Activated CD8-positive, alpha-beta memory T cell treated with anti-CD3 and anti-CD28 coated beads, Interleukin-2, amount 10 ng/mL, durations not matched to agents 7 days and 5 days (primary cell): Measurements from ENCODE around the gene RABGAP1L. TPM values are rescaled to one million over a fixed set of nuclear protein-coding genes. Genes with fewer than 3 reads are reported as not detected.
A peak's percentile ranks its signal among the peaks of the same experiment; 100 is the strongest.

Experiments used
- ATAC-seq: fragments of 150-1000 bp; cut with Tn5 transposase; one replicate; pipeline ENCODE4 v1.10.0; 2021; ENCODE audit warnings: moderate library complexity
- CTCF ChIA-PET: fragments of 350-600 bp; sonication (Branson Sonifier 250); formaldehyde crosslinking; loops from one replicate; lab custom pipeline; 2021; ENCODE audit warnings: antibody characterized with exemption; lab: Charles Lee
- DNase-seq: peaks from one replicate; pipeline ENCODE4 v3.0.0-alpha.2; 2020
- H3K27ac Mint-ChIP-seq: one replicate; pipeline ENCODE4 v1.8.0; 2021; ENCODE audit warnings: mild to moderate bottlenecking, mixed read lengths
- H3K27me3 Mint-ChIP-seq: one replicate; pipeline ENCODE4 v1.8.0; 2021; ENCODE audit warnings: mixed read lengths
- H3K36me3 Mint-ChIP-seq: one replicate; pipeline ENCODE4 v1.8.0; 2021; ENCODE audit warnings: mild to moderate bottlenecking, mixed read lengths
- H3K4me1 Mint-ChIP-seq: one replicate; pipeline ENCODE4 v1.8.0; 2021; ENCODE audit warnings: mixed read lengths
- H3K4me3 Mint-ChIP-seq: one replicate; pipeline ENCODE4 v1.8.0; 2021; ENCODE audit warnings: mild to moderate bottlenecking, moderate library complexity, mixed read lengths
- H3K9me3 Mint-ChIP-seq: one replicate; pipeline ENCODE4 v1.8.0; 2022; ENCODE audit warnings: low read depth, mixed read lengths
- total RNA-seq, 2 experiments: library from RNA; stranded (reverse); gene quantifications; one replicate each; pipeline ENCODE4 v1.2.3, GENCODE V29; 2021

RABGAP1L gene
- total RNA-seq, 2 experiments from 2014 or later: 60.5 to 83.5 TPM

DNA sequence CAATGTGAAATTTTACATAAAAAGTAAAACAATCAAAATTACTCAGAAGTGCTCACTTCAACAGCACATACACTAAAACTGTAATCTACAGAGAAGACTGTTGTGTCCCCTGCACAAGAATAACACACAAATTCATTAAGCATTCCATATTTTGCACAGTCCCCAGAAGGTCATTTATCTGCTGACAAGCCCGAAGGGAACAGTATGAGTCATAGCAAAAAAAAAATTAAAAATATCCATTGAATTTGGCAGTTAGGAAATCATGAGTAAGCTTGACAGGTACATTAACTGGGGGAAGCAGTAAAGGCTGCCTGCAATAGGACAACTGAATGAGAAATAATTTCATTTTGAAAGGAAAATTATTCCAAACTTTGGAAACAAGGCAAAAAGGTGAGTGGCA is 837.2 kb downstream of the RABGAP1L start:
- CTCF ChIA-PET: interaction anchor here (1.0 to 2.6 kb wide), 3 partner anchors 11 to 226 kb away, joined by 3 to 7 read pairs (median 6); no protein-coding TSS in a partner anchor
- DNase-seq (no peak), ATAC-seq (no peak)
- H3K9me3 Mint-ChIP-seq: no peaks in the 10 kb centered on the region
- peaks cover 13% of the 10 kb centered on the region for H3K36me3 Mint-ChIP-seq
- no peak overlapping the region for H3K27ac Mint-ChIP-seq
- no peak overlapping the region for H3K4me3 Mint-ChIP-seq
- H3K27me3 Mint-ChIP-seq: no peaks in the 10 kb centered on the region
- peaks cover 30% of the 10 kb centered on the region for H3K4me1 Mint-ChIP-seq

DNA sequence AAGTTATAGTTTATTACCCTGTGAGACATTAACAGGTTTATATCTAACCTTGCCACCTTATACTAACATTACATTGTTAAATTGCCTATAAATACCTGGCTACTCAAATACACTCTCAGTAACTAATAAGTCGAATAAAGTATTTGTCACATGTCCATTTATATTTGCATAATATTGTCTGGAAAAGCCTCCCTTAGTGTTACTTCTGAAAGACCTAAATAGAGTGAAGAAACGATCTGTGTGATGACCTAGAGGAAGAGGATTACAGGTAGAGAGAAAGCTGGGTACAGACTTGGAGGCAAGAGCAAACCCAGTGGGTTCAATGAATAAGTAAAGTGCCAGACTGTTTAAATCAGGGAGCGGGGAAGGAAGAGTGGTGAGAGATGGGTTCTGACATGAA is 837.7 kb downstream of the RABGAP1L start:
- CTCF ChIA-PET: interaction anchor here (0.7 to 2.6 kb wide), 4 partner anchors 8 to 227 kb away, joined by 3 to 7 read pairs (median 4); no protein-coding TSS in a partner anchor
- Mint-ChIP-seq H3K27ac (no peak overlapping the region), H3K4me3 (no peak overlapping the region), H3K36me3 (peaks cover 17% of the 10 kb centered on the region), H3K4me1 (peaks cover 35% of the 10 kb centered on the region), H3K27me3 (no peaks in the 10 kb centered on the region), H3K9me3 (no peaks in the 10 kb centered on the region)
- DNase-seq: no peak
- no peak for ATAC-seq

DNA sequence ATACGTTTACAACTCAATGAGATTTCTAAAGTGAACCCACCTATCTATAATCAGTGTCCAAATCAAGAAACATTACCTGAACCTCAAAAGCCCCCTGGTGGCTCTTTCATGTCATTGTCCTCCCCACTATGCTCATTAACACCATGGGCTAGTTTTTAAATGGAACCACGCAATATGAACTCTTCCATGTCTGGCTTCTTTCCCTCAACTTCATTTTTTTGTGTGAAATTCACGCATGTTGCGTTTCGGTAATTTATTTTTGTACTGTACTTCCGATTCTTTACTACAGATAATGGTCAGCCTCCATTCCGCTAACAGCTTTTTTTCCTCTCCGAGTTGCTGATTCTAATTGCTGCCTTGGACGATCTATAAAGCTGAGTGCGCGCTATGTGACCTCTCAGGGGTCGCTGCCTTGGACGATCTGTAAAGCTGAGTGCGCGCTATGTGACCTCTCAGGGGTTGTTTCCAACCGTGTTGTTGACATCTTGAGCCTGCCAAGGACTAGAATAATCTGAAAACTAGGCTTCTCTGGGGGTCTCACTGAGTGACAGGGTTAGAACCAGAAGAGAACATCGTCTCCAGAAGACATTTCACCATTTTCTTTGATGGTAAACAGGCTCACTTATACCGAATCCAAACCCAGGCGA is 839.4 kb downstream of the RABGAP1L start:
- no peak overlapping the region for H3K27ac Mint-ChIP-seq
- CTCF ChIA-PET: interaction anchor here (0.7 to 5.8 kb wide), 16 partner anchors 9 to 253 kb away, joined by 3 to 39 read pairs (median 4); partner anchors contain the start of gene MRPS14
- no peak overlapping the region for H3K4me3 Mint-ChIP-seq
- peaks cover 44% of the 10 kb centered on the region for H3K4me1 Mint-ChIP-seq
- H3K36me3 Mint-ChIP-seq: peaks cover 22% of the 10 kb centered on the region
- H3K9me3 Mint-ChIP-seq: no peaks in the 10 kb centered on the region
- DNase-seq (peak; percentile 76), ATAC-seq (peak; percentile 4)
- H3K27me3 Mint-ChIP-seq: no peaks in the 10 kb centered on the region

DNA sequence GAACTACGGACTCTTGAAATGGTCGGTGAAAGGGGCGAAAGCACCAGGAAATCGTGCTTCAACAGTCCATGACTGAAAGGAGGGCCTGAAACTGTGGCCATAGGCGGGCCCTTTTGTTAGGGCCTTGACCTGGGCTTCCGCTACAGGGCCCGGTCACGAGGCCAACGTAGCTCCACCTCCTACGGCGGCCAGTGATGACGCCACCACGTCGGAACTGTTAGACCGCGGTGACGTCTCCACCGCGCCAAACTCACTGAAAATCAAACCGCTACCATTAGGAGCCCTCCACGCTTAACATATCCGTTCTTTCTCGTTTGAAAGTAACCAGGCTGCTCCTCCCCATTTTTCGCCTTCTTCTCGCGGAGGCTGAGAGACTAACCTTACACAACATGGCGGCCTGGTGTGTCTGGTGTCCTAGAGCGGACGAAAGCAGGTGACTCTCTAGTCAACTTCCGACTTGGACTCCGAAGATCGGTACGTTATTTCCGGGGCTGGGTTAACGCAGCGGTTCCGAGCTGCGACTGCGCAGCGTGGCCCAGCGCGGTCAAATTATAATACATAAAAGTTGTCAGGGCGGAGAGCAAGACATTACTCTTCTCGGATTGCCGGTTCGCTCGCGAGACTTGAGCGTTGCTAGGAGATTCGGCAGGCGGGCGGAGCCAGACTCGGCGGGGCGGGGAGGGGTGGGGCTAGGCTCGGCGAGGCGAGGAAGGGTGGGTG is 840.1 kb downstream of the RABGAP1L start:
- no peaks in the 10 kb centered on the region for H3K9me3 Mint-ChIP-seq
- ATAC-seq: peak; percentile 81

DNA sequence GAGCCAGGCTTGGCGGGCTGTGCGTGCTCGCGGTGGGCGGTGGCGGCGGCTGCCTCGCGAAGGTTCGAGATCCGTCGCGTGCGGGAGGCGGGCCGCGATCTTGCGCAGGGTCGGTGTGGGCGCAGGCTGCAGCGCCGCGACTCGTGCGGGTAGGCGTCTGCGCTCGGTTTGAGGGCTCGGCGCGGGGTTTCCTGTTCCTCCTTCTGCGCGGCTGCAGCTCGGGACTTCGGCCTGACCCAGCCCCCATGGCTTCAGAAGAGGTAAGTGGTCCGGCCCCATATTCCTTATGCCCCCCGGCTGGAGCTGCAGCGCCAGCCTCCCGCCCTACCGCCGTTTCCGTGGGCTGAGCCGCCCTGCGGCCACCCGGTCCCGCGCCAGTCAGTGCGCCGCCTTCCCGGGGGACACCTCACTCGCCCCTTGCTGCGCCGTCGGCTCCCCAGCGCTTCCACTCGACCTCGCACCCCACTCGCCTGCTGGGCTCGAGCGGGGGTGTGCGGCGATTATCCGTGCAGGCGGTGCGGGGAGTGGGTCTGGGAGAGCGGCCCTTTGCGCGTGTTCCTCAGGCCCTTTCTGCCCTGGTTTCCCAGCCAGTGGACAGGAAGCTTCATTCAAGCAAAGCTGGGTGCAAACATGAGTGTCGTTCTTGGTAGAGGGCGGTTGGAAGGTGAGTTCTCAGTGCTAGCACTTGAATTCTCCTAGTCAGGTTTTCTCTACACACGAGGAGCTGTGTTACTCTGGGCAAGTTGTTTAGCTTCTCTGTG is 840.8 kb downstream of the RABGAP1L start, which contains the start of gene CACYBP:
TSS of gene CACYBP (plus strand) at position 12 of the 761 bp plus-strand sequence. CDS start at position 246, 234 bp downstream.
- CTCF ChIA-PET: interaction anchor here (0.6 to 5.8 kb wide), 11 partner anchors 10 to 1134 kb away, joined by 3 to 39 read pairs (median 4); partner anchors contain the start of gene MRPS14
- no peak within 1 kb of the TSS for H3K4me3 Mint-ChIP-seq
- H3K27ac Mint-ChIP-seq: no peak within 1 kb of the TSS
- H3K36me3 Mint-ChIP-seq: peaks cover 24% of the 10 kb centered on the region
- H3K4me1 Mint-ChIP-seq: peaks cover 48% of the 10 kb centered on the region
- H3K9me3 Mint-ChIP-seq: no peaks in the 10 kb centered on the region
- DNase-seq (peak; percentile 66), ATAC-seq (peak; percentile 0)
- no peaks in the 10 kb centered on the region for H3K27me3 Mint-ChIP-seq

More for the DNA sequence above, 840.1 kb downstream of the RABGAP1L start:
- Mint-ChIP-seq H3K4me1 (peaks cover 43% of the 10 kb centered on the region), H3K36me3 (peaks cover 21% of the 10 kb centered on the region), H3K27ac (no peak overlapping the region), H3K27me3 (no peaks in the 10 kb centered on the region), H3K4me3 (no peak overlapping the region)
- CTCF ChIA-PET: interaction anchor here (0.7 to 5.8 kb wide), 16 partner anchors 10 to 1133 kb away, joined by 3 to 39 read pairs (median 4); partner anchors contain the start of gene MRPS14
- peak; percentile 98 for DNase-seq

DNA sequence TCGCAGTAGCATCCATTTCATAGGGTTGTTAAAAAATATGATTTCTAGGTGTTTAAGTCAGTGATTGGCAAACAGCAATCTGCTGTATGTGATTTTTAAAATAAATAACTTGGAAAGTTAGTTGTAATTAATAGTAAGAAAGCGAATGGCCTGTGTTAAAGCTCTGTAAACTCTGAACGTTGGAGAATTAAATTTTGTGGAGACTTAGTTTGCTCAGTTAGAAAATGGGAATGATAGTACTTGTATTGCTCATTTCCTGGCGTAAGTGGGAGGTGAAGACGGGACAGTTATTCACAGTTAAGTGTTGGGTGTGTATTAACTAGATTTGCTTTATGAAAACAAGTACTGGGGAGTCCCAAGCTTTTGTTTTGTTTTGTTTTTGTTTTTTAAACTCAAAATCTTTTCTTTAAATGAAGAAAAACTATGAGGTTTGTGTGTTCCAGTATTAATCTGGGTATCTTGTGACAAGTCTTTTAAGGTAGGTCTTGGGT is 841.4 kb downstream of the RABGAP1L start:
- no peak for ATAC-seq
- H3K36me3 Mint-ChIP-seq: peaks cover 28% of the 10 kb centered on the region
- no peak overlapping the region for H3K27ac Mint-ChIP-seq
- no peak overlapping the region for H3K4me3 Mint-ChIP-seq
- CTCF ChIA-PET: interaction anchor here (0.6 to 5.8 kb wide), 8 partner anchors 11 to 1135 kb away, joined by 3 to 39 read pairs (median 4); partner anchors contain the start of gene MRPS14
- no peaks in the 10 kb centered on the region for H3K9me3 Mint-ChIP-seq
- DNase-seq: no peak
- peaks cover 54% of the 10 kb centered on the region for H3K4me1 Mint-ChIP-seq
- no peaks in the 10 kb centered on the region for H3K27me3 Mint-ChIP-seq

DNA sequence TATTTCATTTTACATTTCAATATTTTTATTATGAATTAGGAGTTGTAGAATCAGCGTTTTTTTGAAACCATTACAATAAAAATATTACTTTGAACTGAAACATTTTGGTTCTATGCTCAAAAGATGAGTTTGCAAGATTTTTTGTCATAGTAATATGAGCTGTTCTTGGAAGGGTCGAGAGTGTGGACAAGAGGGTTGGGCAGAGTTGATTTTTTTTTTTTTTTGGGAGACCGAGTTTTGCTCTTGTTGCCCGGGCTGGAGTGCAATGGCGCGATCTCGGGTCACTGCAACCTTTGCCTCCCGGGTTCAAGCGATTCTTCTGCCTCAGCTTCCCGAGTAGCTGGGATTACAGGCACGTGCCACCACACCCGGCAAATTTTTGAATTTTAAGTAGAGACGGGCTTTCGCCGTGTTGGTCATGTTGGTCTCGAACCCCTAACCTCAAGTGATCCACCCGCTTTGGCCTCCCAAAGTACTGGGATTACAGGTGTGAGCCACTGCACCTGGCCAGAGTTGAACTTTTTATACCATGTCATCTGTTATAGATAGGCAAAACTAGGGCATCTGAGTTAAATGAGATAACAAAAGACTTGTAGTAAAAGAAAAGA is 843.7 kb downstream of the RABGAP1L start:
- DNase-seq (no peak), ATAC-seq (no peak)
- Mint-ChIP-seq H3K4me1 (peaks cover 46% of the 10 kb centered on the region), H3K4me3 (peak overlapping the region; percentile 35), H3K27me3 (no peaks in the 10 kb centered on the region), H3K36me3 (peaks cover 39% of the 10 kb centered on the region), H3K9me3 (no peaks in the 10 kb centered on the region), H3K27ac (peak overlapping the region; percentile 44)
- CTCF ChIA-PET: interaction anchor here (1.0 to 5.8 kb wide), 3 partner anchors 21 to 741 kb away, joined by 3 to 39 read pairs (median 5); partner anchors contain the start of gene MRPS14

DNA sequence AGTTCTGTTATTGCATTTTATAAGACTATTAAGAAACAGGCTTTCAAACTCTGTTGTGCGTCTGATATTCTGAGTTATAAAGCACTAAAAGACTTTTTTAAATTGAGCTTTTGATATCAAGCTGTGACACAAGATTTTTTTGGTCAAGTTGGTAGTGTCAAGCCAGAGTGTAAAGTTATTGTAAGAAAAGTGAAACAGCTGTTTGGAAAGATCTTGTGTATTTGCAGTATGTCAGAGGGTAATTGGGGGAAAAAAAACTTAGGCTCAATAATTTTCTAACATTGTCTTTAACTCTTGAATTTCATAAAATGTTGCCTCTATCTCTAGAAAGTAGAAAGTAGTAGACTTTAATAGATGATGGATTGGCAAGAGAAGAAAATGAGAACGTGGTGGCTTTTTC is 844.2 kb downstream of the RABGAP1L start:
- Mint-ChIP-seq H3K4me3 (peak overlapping the region; percentile 35), H3K27ac (peak overlapping the region; percentile 10), H3K27me3 (no peaks in the 10 kb centered on the region), H3K4me1 (peaks cover 49% of the 10 kb centered on the region), H3K9me3 (no peaks in the 10 kb centered on the region), H3K36me3 (peaks cover 44% of the 10 kb centered on the region)
- CTCF ChIA-PET: interaction anchor here (1.0 to 5.8 kb wide), 2 partner anchors 20 to 741 kb away, joined by 5 to 39 read pairs; partner anchors contain the start of gene MRPS14
- no peak for ATAC-seq
- no peak for DNase-seq

DNA sequence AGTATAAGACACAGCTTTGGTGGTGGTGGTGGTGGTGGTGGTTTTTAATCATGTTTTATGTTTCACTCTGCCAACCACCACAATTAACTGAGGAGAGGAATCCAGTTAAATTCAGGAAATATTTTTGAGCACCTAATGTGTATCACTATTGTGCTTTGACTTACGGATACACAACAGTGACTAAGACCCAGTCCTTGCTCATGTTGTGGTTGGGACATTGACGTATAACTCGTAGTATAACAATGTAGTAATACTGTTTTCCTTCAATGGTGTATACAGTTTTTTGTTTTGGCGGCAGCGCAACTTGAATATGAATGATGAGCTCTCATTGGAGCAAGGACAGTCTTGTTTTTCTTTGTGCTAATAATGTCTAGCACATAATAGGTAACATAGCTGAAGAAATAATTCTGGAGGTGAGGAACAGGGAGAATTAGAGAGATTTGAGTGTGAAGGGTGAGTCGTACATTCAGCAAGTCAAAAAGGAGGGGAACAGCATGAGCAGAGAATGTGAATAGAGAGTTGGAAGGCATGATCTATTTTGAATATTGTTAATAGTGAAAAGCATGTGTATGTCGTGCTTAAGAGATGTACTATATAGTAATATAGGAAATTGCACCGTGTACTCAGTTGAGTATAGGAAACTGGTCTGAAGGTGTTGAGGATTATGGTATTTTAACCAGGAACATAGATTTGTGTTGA is 845.9 kb downstream of the RABGAP1L start:
- H3K4me3 Mint-ChIP-seq: no peak overlapping the region
- CTCF ChIA-PET: interaction anchor here (1.7 kb wide), 1 partner anchor 17 kb away, joined by 3 read pairs; no protein-coding TSS in a partner anchor
- H3K4me1 Mint-ChIP-seq: peaks cover 53% of the 10 kb centered on the region
- DNase-seq: no peak
- no peak for ATAC-seq
- no peaks in the 10 kb centered on the region for H3K27me3 Mint-ChIP-seq
- H3K36me3 Mint-ChIP-seq: peaks cover 55% of the 10 kb centered on the region
- peak overlapping the region; percentile 62 for H3K27ac Mint-ChIP-seq
- no peaks in the 10 kb centered on the region for H3K9me3 Mint-ChIP-seq

DNA sequence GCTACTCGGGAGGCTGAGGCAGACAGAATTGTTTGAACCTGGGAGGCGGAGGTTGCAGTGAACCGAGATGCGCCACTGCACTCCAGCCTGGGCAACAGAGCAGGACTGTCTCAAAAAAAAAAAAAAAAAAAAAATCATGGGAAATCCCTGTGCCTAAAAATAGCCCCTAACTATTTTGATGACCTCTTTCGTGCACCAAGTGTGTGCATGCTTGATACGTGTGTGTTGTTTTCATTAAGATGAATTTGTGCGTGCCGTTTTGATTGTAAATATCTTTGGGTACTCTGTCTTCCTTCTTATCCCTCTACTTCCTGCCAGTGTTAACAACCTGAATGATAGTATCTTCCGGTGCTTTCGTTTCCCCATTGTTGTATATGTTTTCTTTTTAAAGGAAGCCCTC is 850.2 kb downstream of the RABGAP1L start:
- Mint-ChIP-seq H3K36me3 (peaks cover 68% of the 10 kb centered on the region), H3K27me3 (no peaks in the 10 kb centered on the region), H3K9me3 (no peaks in the 10 kb centered on the region), H3K27ac (no peak overlapping the region), H3K4me1 (peaks cover 23% of the 10 kb centered on the region), H3K4me3 (no peak overlapping the region)
- no peak for ATAC-seq
- CTCF ChIA-PET: no interaction called here
- no peak for DNase-seq

DNA sequence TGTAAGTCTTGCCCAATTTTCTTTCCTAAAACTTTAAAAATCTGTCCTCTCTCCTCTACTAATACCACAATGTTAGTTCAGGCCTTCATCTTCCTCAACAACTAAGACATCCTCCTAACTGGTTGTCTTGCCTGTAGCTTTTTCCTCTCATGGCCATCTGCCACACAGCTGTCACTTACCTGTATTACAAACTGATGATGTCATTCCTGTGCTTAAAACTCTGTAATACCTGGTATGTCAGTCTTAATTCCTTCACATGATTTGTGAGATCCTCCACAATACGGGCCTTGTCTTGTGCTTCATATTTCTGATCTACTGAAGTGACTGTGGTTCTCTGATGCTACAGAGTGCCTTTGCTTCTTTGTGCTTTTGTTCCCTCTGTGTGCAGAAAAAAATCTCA is 854.1 kb downstream of the RABGAP1L start:
- DNase-seq (no peak), ATAC-seq (no peak)
- Mint-ChIP-seq H3K27me3 (no peaks in the 10 kb centered on the region), H3K36me3 (peaks cover 61% of the 10 kb centered on the region), H3K4me1 (peaks cover 8% of the 10 kb centered on the region), H3K9me3 (no peaks in the 10 kb centered on the region), H3K4me3 (no peak overlapping the region), H3K27ac (no peak overlapping the region)
- CTCF ChIA-PET: interaction anchor here (1.3 kb wide), 1 partner anchor 14 kb away, joined by 4 read pairs; no protein-coding TSS in a partner anchor

DNA sequence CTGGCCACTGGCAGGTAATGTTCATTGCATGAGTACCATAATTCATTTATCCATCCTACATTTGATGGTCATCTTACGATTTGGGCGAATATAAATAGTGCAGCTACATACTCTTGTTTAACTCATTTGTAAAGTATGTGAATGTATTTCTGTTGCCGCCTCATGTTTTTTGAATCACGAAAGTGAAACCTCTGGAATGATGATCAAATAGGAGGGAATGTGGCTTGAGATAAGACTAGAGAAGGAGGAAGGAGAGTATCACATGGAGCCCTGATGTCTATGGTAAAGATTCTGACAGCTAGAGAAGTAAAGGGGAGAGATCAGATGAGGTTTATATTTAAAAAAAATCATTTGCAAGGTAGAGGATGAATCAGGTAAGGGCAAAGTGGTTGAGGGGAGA is 855.9 kb downstream of the RABGAP1L start:
- H3K36me3 Mint-ChIP-seq: peaks cover 49% of the 10 kb centered on the region
- CTCF ChIA-PET: interaction anchor here (0.7 to 1.4 kb wide), 3 partner anchors 8 to 15 kb away, joined by 3 to 6 read pairs (median 4); partner anchors contain the start of gene MRPS14

More for the DNA sequence above, 855.9 kb downstream of the RABGAP1L start:
- DNase-seq (no peak), ATAC-seq (no peak)
- Mint-ChIP-seq H3K27ac (no peak overlapping the region), H3K4me3 (no peak overlapping the region), H3K9me3 (no peaks in the 10 kb centered on the region), H3K4me1 (peaks cover 5% of the 10 kb centered on the region), H3K27me3 (no peaks in the 10 kb centered on the region)
